Lower lobe of right lung (tissue), 2 donors: ENCODE results near the gene DEAF1. TPM values are rescaled to one million over a fixed set of nuclear protein-coding genes. Genes with fewer than 3 reads are reported as not detected.
A peak's percentile ranks its signal among the peaks of the same experiment; 100 is the strongest.

Source experiments
- ATAC-seq, 2 donors: fragments of 200-7000 bp; cut with Tn5 transposase; one replicate each; pipeline ENCODE4 v1.9.1; 2020 to 2022; ENCODE audit warnings: mild to moderate bottlenecking in 2 of 2, moderate library complexity in 2 of 2
- DNase-seq: peaks from one replicate; pipeline ENCODE4 v3.0.0-alpha.2; 2020
- H3K27ac ChIP-seq: fragments of 200-600 bp; one replicate; pipeline ENCODE4 v1.8.0; 2022
- H3K27me3 ChIP-seq: fragments of 200-600 bp; one replicate; pipeline ENCODE4 v1.8.0; 2022; ENCODE audit warnings: low read depth
- H3K36me3 ChIP-seq: fragments of 200-600 bp; one replicate; pipeline ENCODE4 v1.8.0; 2022; ENCODE audit warnings: mild to moderate bottlenecking
- H3K4me1 ChIP-seq: fragments of 200-600 bp; one replicate; pipeline ENCODE4 v1.8.0; 2022
- H3K4me3 ChIP-seq: fragments of 200-600 bp; one replicate; pipeline ENCODE4 v1.8.0; 2022; ENCODE audit warnings: mild to moderate bottlenecking
- H3K9me3 ChIP-seq: fragments of 200-600 bp; one replicate; pipeline ENCODE4 v1.8.0; 2022
- CTCF ChIP-seq: fragments of 200-600 bp; IDR thresholded peaks from one replicate; pipeline ENCODE4 v1.8.0; 2022; ENCODE audit warnings: antibody characterized with exemption, mild to moderate bottlenecking
- intact Hi-C: fragments of 100-400 bp; cut with DNase I; formaldehyde crosslinking; loops from one replicate; pipeline ENCODE4 v1.11.0; 2022
- total RNA-seq: library from RNA; stranded (reverse); fragmentation: NEBNext Ultra II Directional; extraction: Animal tissue kit (Norgen Biotek cat#: 25700); gene quantifications from one replicate; pipeline ENCODE4 v1.2.1, GENCODE V29; 2021
- donor health status: DM: no; HTN: yes; CAD: no; lungs with severe emphysema.

DEAF1 gene
- total RNA-seq, 1 donor from 2014 or later = 32.0 TPM

GRCh38 chr11:726278-727220, 31.5 kb upstream of the DEAF1 start:
- Histone ChIP-seq H3K27me3 (peaks cover 40% of the 10 kb centered on the region), H3K27ac (peak overlapping the region; percentile 53), H3K9me3 (no peaks in the 10 kb centered on the region), H3K4me3 (peak overlapping the region; percentile 38), H3K36me3 (peaks cover 21% of the 10 kb centered on the region), H3K4me1 (peaks cover 38% of the 10 kb centered on the region)
- ATAC-seq = peak in 1 of 2 donors; percentile 3
- TF ChIP-seq CTCF = no peak
- peak; percentile 83 for DNase-seq
- intact Hi-C loops = loop anchor here (10.0 kb wide), 1 partner anchor 62 kb away; no protein-coding TSS in a partner anchor

- Histone ChIP-seq H3K27ac (peak overlapping the region; percentile 41), H3K36me3 (peaks cover 28% of the 10 kb centered on the region), H3K4me1 (peaks cover 45% of the 10 kb centered on the region), H3K27me3 (peaks cover 48% of the 10 kb centered on the region), H3K4me3 (peak overlapping the region; percentile 38), H3K9me3 (no peaks in the 10 kb centered on the region)
- TF ChIP-seq CTCF = no peak
- intact Hi-C loops = loop anchor here (10.0 kb wide), 1 partner anchor 61 kb away; no protein-coding TSS in a partner anchor
- ATAC-seq (no peak), DNase-seq (no peak)
Observed at GRCh38 chr11:725624-726202, 30.7 kb upstream of the DEAF1 start.

GRCh38 chr11:724778-725386, 29.9 kb upstream of the DEAF1 start:
- intact Hi-C loops = loop anchor here (10.0 kb wide), 1 partner anchor 60 kb away; no protein-coding TSS in a partner anchor
- TF ChIP-seq CTCF = no peak
- Histone ChIP-seq H3K4me3 (no peak overlapping the region), H3K27me3 (peaks cover 56% of the 10 kb centered on the region), H3K27ac (no peak overlapping the region), H3K9me3 (no peaks in the 10 kb centered on the region), H3K4me1 (peaks cover 46% of the 10 kb centered on the region), H3K36me3 (peaks cover 30% of the 10 kb centered on the region)
- DNase-seq (no peak), ATAC-seq (no peak)

- TF ChIP-seq CTCF = no peak
- Histone ChIP-seq H3K36me3 (peaks cover 30% of the 10 kb centered on the region), H3K27me3 (peaks cover 63% of the 10 kb centered on the region), H3K27ac (no peak overlapping the region), H3K9me3 (no peaks in the 10 kb centered on the region), H3K4me3 (no peak overlapping the region), H3K4me1 (peaks cover 46% of the 10 kb centered on the region)
- no peak for ATAC-seq
- no peak for DNase-seq
- intact Hi-C loops = loop anchor here (10.0 kb wide), 1 partner anchor 59 kb away; no protein-coding TSS in a partner anchor
Observed at GRCh38 chr11:724049-724777, 29.2 kb upstream of the DEAF1 start.
